NK-92 treated with Interleukin-12 subunit alpha and Interleukin-12 subunit beta, amount 100 ng/mL, for 24 hours (cell line): ENCODE results near the gene DEDD2.
A peak's percentile ranks its signal among the peaks of the same experiment; 100 is the strongest.
"Not testable (repeated sequence)": the region's sequence is repeated elsewhere in the genome, so short reads cannot be mapped to it uniquely, and the experiment has no call there.

ENCODE experiments used
- DNase-seq: peaks from one replicate; lab custom pipeline; 2025; lab: John Stamatoyannopoulos, UW

The DEDD2 gene

GRCh38 chr19:42217520-42218437, at the start of gene DEDD2:
DEDD2 (minus strand) TSS chr19:42217677; CDS start chr19:42217007, 670 bp downstream.
- DNase-seq, result peak; percentile 99

GRCh38 chr19:42266928-42267603, 49.6 kb upstream of the DEDD2 start:
- not testable (repeated sequence) for DNase-seq

GRCh38 chr19:42266105-42266504, 48.6 kb upstream of the DEDD2 start:
- not testable (repeated sequence) for DNase-seq

GRCh38 chr19:42261763-42262162, 44.3 kb upstream of the DEDD2 start:
- DNase-seq, result no peak

GRCh38 chr19:42257842-42258241, 40.4 kb upstream of the DEDD2 start:
- not testable (repeated sequence) for DNase-seq

GRCh38 chr19:42255766-42256745, 38.6 kb upstream of the DEDD2 start:
- DNase-seq, result no peak

- DNase-seq, result peak; percentile 85
These were observed 37.6 kb upstream of the DEDD2 start, which contains the start of gene ERF for GRCh38 chr19:42254850-42255765. ERF (minus strand) TSS chr19:42255128; CDS start chr19:42254999, 129 bp downstream.

GRCh38 chr19:42254089-42254849, 36.8 kb upstream of the DEDD2 start:
- DNase-seq, result peak; percentile 66

GRCh38 chr19:42253245-42254088, 36.0 kb upstream of the DEDD2 start:
- no peak for DNase-seq

GRCh38 chr19:42252365-42253244, 35.1 kb upstream of the DEDD2 start:
- no peak for DNase-seq

GRCh38 chr19:42251572-42252358, 34.3 kb upstream of the DEDD2 start:
- no peak for DNase-seq

GRCh38 chr19:42250666-42251531, 33.4 kb upstream of the DEDD2 start:
- DNase-seq, result no peak

- no peak for DNase-seq
These were observed 32.7 kb upstream of the DEDD2 start for GRCh38 chr19:42250183-42250665.

- no peak for DNase-seq
These were observed 32.3 kb upstream of the DEDD2 start for GRCh38 chr19:42249769-42250168.

- no peak for DNase-seq
These were observed 31.8 kb upstream of the DEDD2 start for GRCh38 chr19:42249149-42249750.
